HG02852 (cell line): Measurements from ENCODE around the gene GNAO1.

Experiments
- ATAC-seq: cut with Tn5 transposase; IDR thresholded peaks from one replicate; pipeline ENCODE4 v1.9.1; 2021; ENCODE audit warnings: mild to moderate bottlenecking, moderate library complexity; ENCODE audit not compliant: unreplicated experiment

GNAO1 gene

GRCh38 chr16:56197192-56197992 is 6.1 kb downstream of the GNAO1 start:
- no peak for ATAC-seq

GRCh38 chr16:56198006-56198754 is 6.9 kb downstream of the GNAO1 start:
- ATAC-seq: no peak

- no peak for ATAC-seq
Observed at GRCh38 chr16:56198755-56199114, 7.4 kb downstream of the GNAO1 start.

GRCh38 chr16:56199164-56199563 is 7.9 kb downstream of the GNAO1 start:
- ATAC-seq: peak; percentile 74

GRCh38 chr16:56201030-56201429 is 9.7 kb downstream of the GNAO1 start:
- no peak for ATAC-seq

GRCh38 chr16:56202036-56202435 is 10.7 kb downstream of the GNAO1 start:
- ATAC-seq: no peak

- ATAC-seq: peak; percentile 56
Observed at GRCh38 chr16:56203052-56203451, 11.8 kb downstream of the GNAO1 start.

GRCh38 chr16:56204816-56205215 is 13.5 kb downstream of the GNAO1 start:
- ATAC-seq: no peak

GRCh38 chr16:56206951-56207350 is 15.7 kb downstream of the GNAO1 start:
- ATAC-seq: no peak

GRCh38 chr16:56207421-56207820 is 16.1 kb downstream of the GNAO1 start:
- no peak for ATAC-seq

- ATAC-seq: no peak
Observed at GRCh38 chr16:56211435-56211981, 20.2 kb downstream of the GNAO1 start.

- ATAC-seq: no peak
Observed at GRCh38 chr16:56212144-56212543, 20.9 kb downstream of the GNAO1 start.

- no peak for ATAC-seq
Observed at GRCh38 chr16:56221995-56222394, 30.7 kb downstream of the GNAO1 start.

GRCh38 chr16:56222474-56222997 is 31.2 kb downstream of the GNAO1 start:
- no peak for ATAC-seq

- ATAC-seq: no peak
Observed at GRCh38 chr16:56225017-56225742, 33.9 kb downstream of the GNAO1 start.

- no peak for ATAC-seq
Observed at GRCh38 chr16:56226187-56226586, 34.9 kb downstream of the GNAO1 start.

GRCh38 chr16:56226845-56227525 is 35.7 kb downstream of the GNAO1 start:
- no peak for ATAC-seq

GRCh38 chr16:56227936-56228335 is 36.6 kb downstream of the GNAO1 start:
- ATAC-seq: no peak

GRCh38 chr16:56228476-56228875 is 37.2 kb downstream of the GNAO1 start:
- ATAC-seq: no peak

- ATAC-seq: no peak
Observed at GRCh38 chr16:56233795-56234566, 42.7 kb downstream of the GNAO1 start.
